SH-SY5Y (cell line): ENCODE data around the gene CD63.

Experiments used
- GATA2 ChIP-seq: IDR thresholded peaks from 2 replicates; pipeline ENCODE4 v1.6.1; 2011; ENCODE audit warnings: mild to moderate bottlenecking, low read depth, low read length
- GATA3 ChIP-seq: IDR thresholded peaks from 2 replicates; pipeline ENCODE4 v1.6.1; 2011; ENCODE audit warnings: low read depth, mild to moderate bottlenecking, low read length, moderate library complexity

- TF ChIP-seq GATA3, result no peak
- TF ChIP-seq GATA2, result no peak
Observed at GRCh38 chr12:55745361-55746173, 16.8 kb upstream of the CD63 start.
